HG02852 (cell line): Measurements from ENCODE around the gene ZBTB7C.

ENCODE experiments used
- ATAC-seq: cut with Tn5 transposase; IDR thresholded peaks from one replicate; pipeline ENCODE4 v1.9.1; 2021; ENCODE audit warnings: mild to moderate bottlenecking, moderate library complexity; ENCODE audit not compliant: unreplicated experiment

The ZBTB7C gene

GRCh38 chr18:48046843-48047242 is 362.3 kb downstream of the ZBTB7C start:
- no peak for ATAC-seq

- no peak for ATAC-seq
These were observed 363.4 kb downstream of the ZBTB7C start for GRCh38 chr18:48045744-48046143.

GRCh38 chr18:48044944-48045343 is 364.2 kb downstream of the ZBTB7C start:
- no peak for ATAC-seq

- no peak for ATAC-seq
These were observed 366.0 kb downstream of the ZBTB7C start for GRCh38 chr18:48043166-48043565.

GRCh38 chr18:48042431-48042830 is 366.8 kb downstream of the ZBTB7C start:
- no peak for ATAC-seq

GRCh38 chr18:48040457-48041110 is 368.6 kb downstream of the ZBTB7C start:
- no peak for ATAC-seq

- ATAC-seq = no peak
These were observed 369.4 kb downstream of the ZBTB7C start for GRCh38 chr18:48039769-48040215.

GRCh38 chr18:48038636-48039035 is 370.5 kb downstream of the ZBTB7C start:
- no peak for ATAC-seq

- no peak for ATAC-seq
These were observed 371.5 kb downstream of the ZBTB7C start for GRCh38 chr18:48037481-48038271.

GRCh38 chr18:48036641-48037421 is 372.4 kb downstream of the ZBTB7C start:
- no peak for ATAC-seq

GRCh38 chr18:48036226-48036625 is 373.0 kb downstream of the ZBTB7C start:
- no peak for ATAC-seq

GRCh38 chr18:48035556-48035860 is 373.7 kb downstream of the ZBTB7C start:
- ATAC-seq = no peak

GRCh38 chr18:48034651-48035555 is 374.3 kb downstream of the ZBTB7C start:
- ATAC-seq = no peak

- no peak for ATAC-seq
These were observed 375.2 kb downstream of the ZBTB7C start for GRCh38 chr18:48033790-48034650.

- no peak for ATAC-seq
These were observed 376.1 kb downstream of the ZBTB7C start for GRCh38 chr18:48032876-48033789.

- no peak for ATAC-seq
These were observed 377.5 kb downstream of the ZBTB7C start for GRCh38 chr18:48031641-48032040.

GRCh38 chr18:48030616-48031480 is 378.3 kb downstream of the ZBTB7C start:
- no peak for ATAC-seq
